HEK293T (cell line): ENCODE data around the gene DUSP6.

ENCODE experiments used
- FOXA1 ChIP-seq: fragments of 450-650 bp; IDR thresholded peaks from 2 replicates; pipeline ENCODE4 v1.6.1; 2016; ENCODE audit warnings: mild to moderate bottlenecking
- FOXM1 ChIP-seq: fragments of 450-650 bp; IDR thresholded peaks from 2 replicates; pipeline ENCODE4 v1.6.1; 2017; ENCODE audit warnings: mild to moderate bottlenecking, borderline replicate concordance
- LEF1 ChIP-seq: fragments of 450-650 bp; IDR thresholded peaks from 2 replicates; pipeline ENCODE4 v1.6.1; 2017; ENCODE audit warnings: mild to moderate bottlenecking, borderline replicate concordance
- NFRKB ChIP-seq: fragments of 450-650 bp; IDR thresholded peaks from 2 replicates; pipeline ENCODE4 v1.6.1; 2016; ENCODE audit warnings: mild to moderate bottlenecking, moderate library complexity
- PKNOX1 ChIP-seq: fragments of 450-650 bp; IDR thresholded peaks from 2 replicates; pipeline ENCODE4 v1.6.1; 2016
- SUZ12 ChIP-seq: fragments of 450-650 bp; IDR thresholded peaks from 2 replicates; pipeline ENCODE4 v1.6.1; 2016; ENCODE audit warnings: mild to moderate bottlenecking

DNA sequence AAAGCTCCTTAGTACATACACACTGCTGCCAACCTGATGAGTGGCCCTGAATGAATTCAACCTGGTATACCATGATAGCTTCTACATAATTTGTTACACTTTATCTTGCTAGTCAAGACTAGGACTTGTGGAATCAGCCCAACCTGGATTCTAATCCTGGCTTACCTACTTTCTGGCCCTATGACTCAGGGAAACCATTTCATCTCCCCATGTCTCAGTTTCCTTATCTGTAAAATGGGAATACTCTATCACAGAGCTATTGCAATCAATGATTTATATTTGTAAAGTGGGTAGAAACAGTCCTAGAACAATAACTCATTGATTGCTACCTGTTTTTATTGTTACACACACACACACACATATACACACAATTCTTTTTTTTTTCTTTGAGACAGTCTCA is 6.5 kb upstream of the DUSP6 start:
- TF ChIP-seq PKNOX1 (no peak), SUZ12 (no peak), FOXM1 (no peak), NFRKB (no peak), LEF1 (no peak), FOXA1 (no peak)
